ENCODE results near the gene EWSR1.

DNA sequence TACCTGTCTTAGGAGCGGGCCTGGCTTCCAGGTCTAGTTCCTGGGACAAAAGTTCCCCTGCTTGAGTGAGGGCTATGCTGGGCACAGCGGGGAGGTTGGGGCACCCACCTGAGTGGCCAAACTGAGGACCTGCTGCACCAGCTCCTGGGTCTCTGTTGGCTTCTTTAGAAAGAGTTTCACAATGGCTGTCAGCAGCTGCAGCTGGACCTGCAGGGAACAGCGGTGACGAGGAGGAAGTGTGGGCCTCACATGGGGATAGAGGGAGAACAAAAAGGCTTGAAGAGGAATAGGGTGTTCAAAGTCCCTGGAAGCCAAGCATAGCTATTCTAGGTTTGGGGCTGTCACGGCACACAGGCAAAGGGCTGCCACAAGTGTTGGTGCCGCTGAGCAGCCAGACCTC is 74.1 kb downstream of the EWSR1 start:
- TF ChIP-seq POLR2AphosphoS5 (IDR thresholded peaks at IDR 0.05; ENCODE audit: low read depth) (0 out of 2 replicates have a peak, but pooled peaks have one; percentile 47), GABPA (IDR thresholded peaks at IDR 0.05; ENCODE audit: low read depth) (no peak)
- TF ChIP-seq, protein P1, sequence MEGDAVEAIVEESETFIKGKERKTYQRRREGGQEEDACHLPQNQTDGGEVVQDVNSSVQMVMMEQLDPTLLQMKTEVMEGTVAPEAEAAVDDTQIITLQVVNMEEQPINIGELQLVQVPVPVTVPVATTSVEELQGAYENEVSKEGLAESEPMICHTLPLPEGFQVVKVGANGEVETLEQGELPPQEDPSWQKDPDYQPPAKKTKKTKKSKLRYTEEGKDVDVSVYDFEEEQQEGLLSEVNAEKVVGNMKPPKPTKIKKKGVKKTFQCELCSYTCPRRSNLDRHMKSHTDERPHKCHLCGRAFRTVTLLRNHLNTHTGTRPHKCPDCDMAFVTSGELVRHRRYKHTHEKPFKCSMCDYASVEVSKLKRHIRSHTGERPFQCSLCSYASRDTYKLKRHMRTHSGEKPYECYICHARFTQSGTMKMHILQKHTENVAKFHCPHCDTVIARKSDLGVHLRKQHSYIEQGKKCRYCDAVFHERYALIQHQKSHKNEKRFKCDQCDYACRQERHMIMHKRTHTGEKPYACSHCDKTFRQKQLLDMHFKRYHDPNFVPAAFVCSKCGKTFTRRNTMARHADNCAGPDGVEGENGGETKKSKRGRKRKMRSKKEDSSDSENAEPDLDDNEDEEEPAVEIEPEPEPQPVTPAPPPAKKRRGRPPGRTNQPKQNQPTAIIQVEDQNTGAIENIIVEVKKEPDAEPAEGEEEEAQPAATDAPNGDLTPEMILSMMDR (IDR thresholded peaks at IDR 0.05; ENCODE audit: insufficient read depth, low read length), result no peak
- TF ChIP-seq, protein P2, sequence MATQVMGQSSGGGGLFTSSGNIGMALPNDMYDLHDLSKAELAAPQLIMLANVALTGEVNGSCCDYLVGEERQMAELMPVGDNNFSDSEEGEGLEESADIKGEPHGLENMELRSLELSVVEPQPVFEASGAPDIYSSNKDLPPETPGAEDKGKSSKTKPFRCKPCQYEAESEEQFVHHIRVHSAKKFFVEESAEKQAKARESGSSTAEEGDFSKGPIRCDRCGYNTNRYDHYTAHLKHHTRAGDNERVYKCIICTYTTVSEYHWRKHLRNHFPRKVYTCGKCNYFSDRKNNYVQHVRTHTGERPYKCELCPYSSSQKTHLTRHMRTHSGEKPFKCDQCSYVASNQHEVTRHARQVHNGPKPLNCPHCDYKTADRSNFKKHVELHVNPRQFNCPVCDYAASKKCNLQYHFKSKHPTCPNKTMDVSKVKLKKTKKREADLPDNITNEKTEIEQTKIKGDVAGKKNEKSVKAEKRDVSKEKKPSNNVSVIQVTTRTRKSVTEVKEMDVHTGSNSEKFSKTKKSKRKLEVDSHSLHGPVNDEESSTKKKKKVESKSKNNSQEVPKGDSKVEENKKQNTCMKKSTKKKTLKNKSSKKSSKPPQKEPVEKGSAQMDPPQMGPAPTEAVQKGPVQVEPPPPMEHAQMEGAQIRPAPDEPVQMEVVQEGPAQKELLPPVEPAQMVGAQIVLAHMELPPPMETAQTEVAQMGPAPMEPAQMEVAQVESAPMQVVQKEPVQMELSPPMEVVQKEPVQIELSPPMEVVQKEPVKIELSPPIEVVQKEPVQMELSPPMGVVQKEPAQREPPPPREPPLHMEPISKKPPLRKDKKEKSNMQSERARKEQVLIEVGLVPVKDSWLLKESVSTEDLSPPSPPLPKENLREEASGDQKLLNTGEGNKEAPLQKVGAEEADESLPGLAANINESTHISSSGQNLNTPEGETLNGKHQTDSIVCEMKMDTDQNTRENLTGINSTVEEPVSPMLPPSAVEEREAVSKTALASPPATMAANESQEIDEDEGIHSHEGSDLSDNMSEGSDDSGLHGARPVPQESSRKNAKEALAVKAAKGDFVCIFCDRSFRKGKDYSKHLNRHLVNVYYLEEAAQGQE (IDR thresholded peaks at IDR 0.05; ENCODE audit: insufficient replicate concordance, low read depth), result no peak

All from HL-60 (cell line).